ENCODE measurements around the gene SCIN.
"Not testable (repeated sequence)": the region's sequence is repeated elsewhere in the genome, so short reads cannot be mapped to it uniquely, and the experiment has no call there.

Gene SCIN

GRCh38 chr7:12643644-12644043, 73.1 kb downstream of the SCIN start:
- no peak overlapping the region for H3K27ac ChIP-seq
- TF ChIP-seq CTCF (IDR thresholded peaks at IDR 0.05) (no peak), ZFX (IDR thresholded peaks at IDR 0.05; ENCODE audit: borderline replicate concordance) (no peak)

GRCh38 chr7:12645212-12645611, 74.7 kb downstream of the SCIN start:
- not testable (repeated sequence) for H3K27ac ChIP-seq

GRCh38 chr7:12646139-12646538, 75.6 kb downstream of the SCIN start:
- no peak overlapping the region for H3K27ac ChIP-seq
- no peak for TF ChIP-seq CTCF (IDR thresholded peaks at IDR 0.05)
- TF ChIP-seq ZFX (IDR thresholded peaks at IDR 0.05; ENCODE audit: borderline replicate concordance), result no peak

- TF ChIP-seq CTCF (IDR thresholded peaks at IDR 0.05) (no peak), ZFX (IDR thresholded peaks at IDR 0.05; ENCODE audit: borderline replicate concordance) (no peak)
- H3K27ac ChIP-seq, result no peak overlapping the region; the same call in 1 of the 2 replicates
Observed at GRCh38 chr7:12647364-12648219, 77.1 kb downstream of the SCIN start.

- TF ChIP-seq ZFX (IDR thresholded peaks at IDR 0.05; ENCODE audit: borderline replicate concordance), result no peak
- no peak overlapping the region for H3K27ac ChIP-seq
Observed at GRCh38 chr7:12648704-12649261, 78.3 kb downstream of the SCIN start.

- no peak for TF ChIP-seq ZFX (IDR thresholded peaks at IDR 0.05; ENCODE audit: borderline replicate concordance)
- H3K27ac ChIP-seq, result no peak overlapping the region
Observed at GRCh38 chr7:12649348-12649747, 78.8 kb downstream of the SCIN start.

- H3K27ac ChIP-seq, result no peak overlapping the region
Observed at GRCh38 chr7:12650080-12650479, 79.6 kb downstream of the SCIN start.

GRCh38 chr7:12653110-12653509, 82.6 kb downstream of the SCIN start:
- TF ChIP-seq ZFX (IDR thresholded peaks at IDR 0.05; ENCODE audit: borderline replicate concordance) (no peak), CTCF (IDR thresholded peaks at IDR 0.05) (no peak)
- H3K27ac ChIP-seq, result no peak overlapping the region

More at GRCh38 chr7:12650080-12650479, 79.6 kb downstream of the SCIN start:
- TF ChIP-seq CTCF (IDR thresholded peaks at IDR 0.05) (no peak), ZFX (IDR thresholded peaks at IDR 0.05; ENCODE audit: borderline replicate concordance) (no peak)

- TF ChIP-seq CTCF (IDR thresholded peaks at IDR 0.05), result no peak
- TF ChIP-seq ZFX (IDR thresholded peaks at IDR 0.05; ENCODE audit: borderline replicate concordance), result no peak
- H3K27ac ChIP-seq, result no peak overlapping the region
Observed at GRCh38 chr7:12653518-12653917, 83.0 kb downstream of the SCIN start.
